NCI-H1417 (cell line): ENCODE data around the gene GNLY.
A peak's percentile ranks its signal among the peaks of the same experiment; 100 is the strongest.
"Not testable (repeated sequence)": the region's sequence is repeated elsewhere in the genome, so short reads cannot be mapped to it uniquely, and the experiment has no call there.

Experiments used
- DNase-seq, 3 experiments: peaks; one replicate each; lab custom pipeline; 2025; lab: John Stamatoyannopoulos, UW

Gene GNLY

GRCh38 chr2:85710687-85711577 lies 16.8 kb downstream of the GNLY start:
- peak in 1 of 3 experiments; percentile 72 for DNase-seq

- no peak for DNase-seq
Measured at GRCh38 chr2:85711578-85712060, 17.5 kb downstream of the GNLY start.

- DNase-seq: no peak
Measured at GRCh38 chr2:85712336-85712735, 18.2 kb downstream of the GNLY start.

GRCh38 chr2:85712849-85713612 lies 18.9 kb downstream of the GNLY start:
- DNase-seq: peak in 1 of 3 experiments; percentile 32

GRCh38 chr2:85713836-85714235 lies 19.7 kb downstream of the GNLY start:
- peak; percentile 13 to 89 (median 69) for DNase-seq

GRCh38 chr2:85714421-85714820 lies 20.3 kb downstream of the GNLY start:
- not testable (repeated sequence) for DNase-seq

GRCh38 chr2:85714841-85715240 lies 20.7 kb downstream of the GNLY start:
- no peak for DNase-seq

- DNase-seq: no peak
Measured at GRCh38 chr2:85716346-85716914, 22.3 kb downstream of the GNLY start.

- no peak for DNase-seq
Measured at GRCh38 chr2:85717308-85718008, 23.3 kb downstream of the GNLY start.

GRCh38 chr2:85718009-85718391 lies 23.8 kb downstream of the GNLY start:
- DNase-seq: no peak

- no peak for DNase-seq
Measured at GRCh38 chr2:85718885-85719492, 24.8 kb downstream of the GNLY start.

- DNase-seq: no peak
Measured at GRCh38 chr2:85719609-85720240, 25.6 kb downstream of the GNLY start.

GRCh38 chr2:85720533-85720932 lies 26.4 kb downstream of the GNLY start:
- DNase-seq: no peak

- DNase-seq: no peak
Measured at GRCh38 chr2:85721641-85722040, 27.5 kb downstream of the GNLY start.

GRCh38 chr2:85722519-85722918 lies 28.4 kb downstream of the GNLY start:
- DNase-seq: no peak

- DNase-seq: no peak
Measured at GRCh38 chr2:85723707-85724360, 29.7 kb downstream of the GNLY start.

GRCh38 chr2:85724731-85725181 lies 30.6 kb downstream of the GNLY start:
- DNase-seq: no peak

- DNase-seq: no peak
Measured at GRCh38 chr2:85725451-85725850, 31.3 kb downstream of the GNLY start.

GRCh38 chr2:85727798-85728197 lies 33.6 kb downstream of the GNLY start:
- DNase-seq: no peak

- no peak for DNase-seq
Measured at GRCh38 chr2:85728342-85728741, 34.2 kb downstream of the GNLY start.
